Measurements from ENCODE around the gene CDH4.

The CDH4 gene

DNA sequence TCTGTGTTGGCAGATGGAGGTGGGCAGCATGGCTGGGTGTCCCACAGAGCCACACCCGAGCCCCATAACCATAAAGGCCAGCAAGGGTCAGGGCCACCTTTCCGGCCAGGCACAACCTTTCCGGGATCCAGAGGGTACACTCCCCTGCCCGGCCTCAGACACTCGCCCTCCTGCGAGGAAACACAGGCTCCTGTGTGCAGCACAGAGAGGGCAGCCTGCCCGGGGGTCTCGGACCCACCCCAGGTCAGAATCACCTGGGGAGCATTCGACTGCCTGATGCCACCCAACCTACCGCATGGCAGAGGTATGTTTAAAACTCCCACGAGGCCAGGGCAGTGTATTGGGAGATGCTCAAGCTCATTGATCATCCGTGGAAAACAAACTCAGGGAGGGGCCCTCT lies 553.3 kb downstream of the CDH4 start:
- Histone ChIP-seq H3K4me1 (ENCODE audit: control insufficient read depth in 1 of 2, insufficient read depth in 1 of 2, low read depth in 1 of 2, low read length in 1 of 2) (peaks cover 0 to 3% of the 10 kb centered on the region in 2 experiments), H3K9me3 (no peaks in the 10 kb centered on the region), H3K27me3 (peaks cover 17% of the 10 kb centered on the region), H3K36me3 (no peaks in the 10 kb centered on the region), H3K27ac (no peak overlapping the region), H3K4me3 (ENCODE audit: low read depth in 1 of 2, low read length in 1 of 2) (no peak overlapping the region)
- TF ChIP-seq, protein P1, sequence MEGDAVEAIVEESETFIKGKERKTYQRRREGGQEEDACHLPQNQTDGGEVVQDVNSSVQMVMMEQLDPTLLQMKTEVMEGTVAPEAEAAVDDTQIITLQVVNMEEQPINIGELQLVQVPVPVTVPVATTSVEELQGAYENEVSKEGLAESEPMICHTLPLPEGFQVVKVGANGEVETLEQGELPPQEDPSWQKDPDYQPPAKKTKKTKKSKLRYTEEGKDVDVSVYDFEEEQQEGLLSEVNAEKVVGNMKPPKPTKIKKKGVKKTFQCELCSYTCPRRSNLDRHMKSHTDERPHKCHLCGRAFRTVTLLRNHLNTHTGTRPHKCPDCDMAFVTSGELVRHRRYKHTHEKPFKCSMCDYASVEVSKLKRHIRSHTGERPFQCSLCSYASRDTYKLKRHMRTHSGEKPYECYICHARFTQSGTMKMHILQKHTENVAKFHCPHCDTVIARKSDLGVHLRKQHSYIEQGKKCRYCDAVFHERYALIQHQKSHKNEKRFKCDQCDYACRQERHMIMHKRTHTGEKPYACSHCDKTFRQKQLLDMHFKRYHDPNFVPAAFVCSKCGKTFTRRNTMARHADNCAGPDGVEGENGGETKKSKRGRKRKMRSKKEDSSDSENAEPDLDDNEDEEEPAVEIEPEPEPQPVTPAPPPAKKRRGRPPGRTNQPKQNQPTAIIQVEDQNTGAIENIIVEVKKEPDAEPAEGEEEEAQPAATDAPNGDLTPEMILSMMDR (IDR thresholded peaks at IDR 0.05): no peak

- H3K9me3 ChIP-seq: no peaks in the 10 kb centered on the region
- peaks cover 17% of the 10 kb centered on the region for H3K27me3 ChIP-seq
- TF ChIP-seq, protein P1 (IDR thresholded peaks at IDR 0.05): no peak
- no peak overlapping the region for H3K4me3 ChIP-seq (ENCODE audit: low read depth in 1 of 2, low read length in 1 of 2)
- H3K27ac ChIP-seq: no peak overlapping the region
- H3K36me3 ChIP-seq: no peaks in the 10 kb centered on the region
- peaks cover 0 to 3% of the 10 kb centered on the region in 2 experiments for H3K4me1 ChIP-seq (ENCODE audit: control insufficient read depth in 1 of 2, insufficient read depth in 1 of 2, low read depth in 1 of 2, low read length in 1 of 2)
These were observed 553.7 kb downstream of the CDH4 start for GRCh38 chr20:61805781-61806180.

- no peaks in the 10 kb centered on the region for H3K9me3 ChIP-seq
- H3K27me3 ChIP-seq: peaks cover 17% of the 10 kb centered on the region
These were observed 554.3 kb downstream of the CDH4 start for GRCh38 chr20:61806314-61806713.

DNA sequence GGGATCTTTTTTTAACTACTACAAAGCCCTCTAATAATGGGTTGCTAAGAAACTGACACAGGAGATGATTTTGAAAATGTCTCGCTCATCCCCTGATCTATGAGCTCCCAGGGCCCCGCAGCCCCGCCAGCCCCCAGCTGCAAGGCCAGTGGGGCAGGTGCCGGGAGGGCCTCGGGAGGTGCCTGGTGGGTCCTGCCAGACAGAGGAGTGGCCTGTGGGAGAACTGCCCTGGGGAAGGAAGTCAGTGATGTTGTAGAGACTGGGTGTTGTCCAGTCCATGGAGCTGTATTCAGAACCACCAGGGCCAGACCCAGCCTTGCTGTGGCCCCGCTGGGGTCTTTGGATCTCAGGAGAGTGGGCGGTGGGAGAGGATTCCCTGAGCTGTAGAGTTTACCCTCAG lies 554.9 kb downstream of the CDH4 start:
- Histone ChIP-seq H3K4me3 (ENCODE audit: low read depth in 1 of 2, low read length in 1 of 2) (no peak overlapping the region), H3K27ac (no peak overlapping the region), H3K9me3 (no peaks in the 10 kb centered on the region), H3K4me1 (ENCODE audit: control insufficient read depth in 1 of 2, insufficient read depth in 1 of 2, low read depth in 1 of 2, low read length in 1 of 2) (peaks cover 0 to 3% of the 10 kb centered on the region in 2 experiments), H3K36me3 (no peaks in the 10 kb centered on the region), H3K27me3 (peaks cover 17% of the 10 kb centered on the region)
- TF ChIP-seq, protein P1 (IDR thresholded peaks at IDR 0.05): no peak

More at GRCh38 chr20:61806314-61806713, 554.3 kb downstream of the CDH4 start:
- Histone ChIP-seq H3K4me3 (ENCODE audit: low read depth in 1 of 2, low read length in 1 of 2) (no peak overlapping the region), H3K27ac (no peak overlapping the region), H3K4me1 (ENCODE audit: control insufficient read depth in 1 of 2, insufficient read depth in 1 of 2, low read depth in 1 of 2, low read length in 1 of 2) (peaks cover 0 to 3% of the 10 kb centered on the region in 2 experiments), H3K36me3 (no peaks in the 10 kb centered on the region)
- TF ChIP-seq, protein P1 (IDR thresholded peaks at IDR 0.05): no peak

- Histone ChIP-seq H3K36me3 (no peaks in the 10 kb centered on the region), H3K4me3 (ENCODE audit: low read depth in 1 of 2, low read length in 1 of 2) (no peak overlapping the region), H3K9me3 (no peaks in the 10 kb centered on the region), H3K4me1 (ENCODE audit: control insufficient read depth in 1 of 2, insufficient read depth in 1 of 2, low read depth in 1 of 2, low read length in 1 of 2) (peaks cover 0 to 3% of the 10 kb centered on the region in 2 experiments), H3K27ac (no peak overlapping the region), H3K27me3 (peaks cover 17% of the 10 kb centered on the region)
- TF ChIP-seq, protein P1 (IDR thresholded peaks at IDR 0.05): no peak
These were observed 555.6 kb downstream of the CDH4 start for GRCh38 chr20:61807471-61808160.
